ENCODE data around the gene ACTRT2. TPM values are rescaled to one million over a fixed set of nuclear protein-coding genes. Genes with fewer than 3 reads are reported as not detected.

ACTRT2 gene
- total RNA-seq, 3 donors from 2014 or later, result not detected

- ATAC-seq (no peak), DNase-seq (no peak)
- no peaks in the 10 kb centered on the region for H3K4me1 Mint-ChIP-seq (ENCODE audit: low read depth)
- no peaks in the 10 kb centered on the region for H3K36me3 Mint-ChIP-seq (ENCODE audit: insufficient read depth)
- peaks cover 13% of the 10 kb centered on the region for H3K9me3 Mint-ChIP-seq
- H3K27me3 Mint-ChIP-seq (ENCODE audit: low read depth), result peaks cover 10% of the 10 kb centered on the region
- H3K4me3 Mint-ChIP-seq, result no peak overlapping the region
Measured at GRCh38 chr1:2989185-2989584, 32.1 kb upstream of the ACTRT2 start.

DNA sequence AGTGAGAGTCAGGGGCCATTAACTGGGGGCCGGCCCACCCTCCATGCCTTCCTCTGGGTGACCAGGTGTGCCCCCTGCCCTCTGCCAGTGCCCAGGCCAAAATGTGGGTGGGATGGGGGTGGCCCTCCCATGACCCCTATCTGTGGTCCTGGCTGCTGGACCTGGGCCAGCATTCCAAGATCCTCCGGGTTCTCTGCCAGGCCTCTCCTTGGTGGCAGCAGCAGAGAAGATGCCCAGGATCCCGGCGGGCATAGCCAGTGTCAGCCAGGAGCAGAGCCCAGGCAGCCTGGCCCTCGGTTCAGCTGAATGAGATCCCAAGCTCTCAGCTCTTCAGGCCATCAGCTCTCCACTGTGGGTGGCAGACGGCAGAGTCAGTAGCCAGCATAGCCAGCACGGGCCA, 31.3 kb upstream of the ACTRT2 start:
- no peak for DNase-seq

DNA sequence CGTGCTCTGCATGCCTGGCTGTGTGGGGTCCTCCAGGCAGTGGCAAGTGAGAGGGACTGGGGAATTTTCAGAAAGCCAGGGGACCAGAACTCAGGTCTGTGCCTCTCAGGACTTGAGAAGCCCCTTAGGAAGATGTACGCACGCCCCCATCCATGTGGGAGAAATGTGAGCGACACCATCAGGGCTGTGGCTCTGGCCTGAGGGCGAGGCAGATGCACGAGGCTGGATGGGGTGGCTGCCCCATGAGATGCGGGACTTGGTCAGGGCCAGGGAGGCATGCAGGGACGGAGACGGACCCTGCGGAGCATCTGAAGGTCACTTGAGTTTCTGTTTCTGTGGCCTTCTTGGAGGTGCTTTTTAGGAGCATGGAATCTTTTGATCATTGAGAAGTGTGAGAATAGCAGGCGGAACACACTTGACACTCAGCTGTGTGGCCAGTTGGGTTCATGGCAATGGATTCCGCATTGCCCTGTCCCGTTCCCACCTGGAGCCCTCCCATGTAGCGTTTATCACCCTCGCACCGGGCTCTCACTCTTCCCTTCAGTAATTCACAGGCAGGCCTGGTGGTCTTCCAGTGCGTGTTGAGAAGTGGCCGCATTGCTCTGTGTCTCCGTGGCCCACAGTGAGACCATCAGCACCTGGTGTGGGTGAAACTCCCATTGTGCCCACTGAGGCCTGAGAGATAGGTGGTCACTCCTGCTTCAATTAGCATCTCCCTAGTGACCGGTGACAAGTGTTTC, 30.7 kb upstream of the ACTRT2 start:
- no peak overlapping the region for H3K4me3 Mint-ChIP-seq
- peaks cover 14% of the 10 kb centered on the region for H3K9me3 Mint-ChIP-seq
- no peak for ATAC-seq
- DNase-seq, result no peak
- H3K27me3 Mint-ChIP-seq (ENCODE audit: low read depth), result peaks cover 10% of the 10 kb centered on the region
- no peaks in the 10 kb centered on the region for H3K36me3 Mint-ChIP-seq (ENCODE audit: insufficient read depth)
- no peaks in the 10 kb centered on the region for H3K4me1 Mint-ChIP-seq (ENCODE audit: low read depth)

More for the DNA sequence above, 31.3 kb upstream of the ACTRT2 start:
- Mint-ChIP-seq H3K4me1 (ENCODE audit: low read depth) (no peaks in the 10 kb centered on the region), H3K27me3 (ENCODE audit: low read depth) (peaks cover 10% of the 10 kb centered on the region), H3K36me3 (ENCODE audit: insufficient read depth) (no peaks in the 10 kb centered on the region), H3K4me3 (no peak overlapping the region), H3K9me3 (peaks cover 14% of the 10 kb centered on the region)
- ATAC-seq, result no peak

- DNase-seq (no peak), ATAC-seq (no peak)
- Mint-ChIP-seq H3K36me3 (ENCODE audit: insufficient read depth) (no peaks in the 10 kb centered on the region), H3K9me3 (peaks cover 15% of the 10 kb centered on the region), H3K4me1 (ENCODE audit: low read depth) (no peaks in the 10 kb centered on the region), H3K4me3 (no peak overlapping the region), H3K27me3 (ENCODE audit: low read depth) (peaks cover 10% of the 10 kb centered on the region)
Measured at GRCh38 chr1:2991753-2992495, 29.3 kb upstream of the ACTRT2 start.

DNA sequence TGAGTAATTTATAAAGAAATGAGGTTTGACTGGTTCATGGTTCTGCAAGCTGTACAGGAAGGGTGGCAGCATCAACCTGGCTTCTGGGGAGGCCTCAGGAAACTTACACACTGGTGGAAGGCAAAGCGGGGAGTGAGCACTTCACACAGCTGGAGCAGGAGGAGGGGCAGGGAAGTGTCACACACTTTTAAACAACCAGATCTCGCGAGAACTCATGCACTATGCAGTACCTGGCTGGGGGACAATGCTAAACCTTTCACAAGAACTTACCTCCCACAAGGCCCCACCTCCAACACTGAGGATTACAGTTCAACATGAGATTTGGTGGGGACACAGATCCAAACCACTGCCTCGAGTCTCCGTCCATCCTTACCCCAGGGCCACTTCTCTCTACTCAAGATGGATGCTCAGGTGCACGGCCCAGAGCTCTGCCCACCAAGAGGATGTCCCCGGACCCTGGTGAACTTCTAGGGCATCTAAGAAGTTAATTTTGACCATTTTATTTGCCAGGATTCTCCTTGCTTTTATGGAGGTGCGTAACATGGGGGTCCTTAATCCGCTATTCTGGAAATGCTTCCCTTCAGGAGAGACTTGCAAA, 22.7 kb upstream of the ACTRT2 start:
- Mint-ChIP-seq H3K4me3 (no peak overlapping the region), H3K36me3 (ENCODE audit: insufficient read depth) (no peaks in the 10 kb centered on the region), H3K9me3 (peaks cover 13% of the 10 kb centered on the region), H3K4me1 (ENCODE audit: low read depth) (no peaks in the 10 kb centered on the region), H3K27me3 (ENCODE audit: low read depth) (peaks cover 22% of the 10 kb centered on the region)
- DNase-seq (no peak), ATAC-seq (no peak)

DNA sequence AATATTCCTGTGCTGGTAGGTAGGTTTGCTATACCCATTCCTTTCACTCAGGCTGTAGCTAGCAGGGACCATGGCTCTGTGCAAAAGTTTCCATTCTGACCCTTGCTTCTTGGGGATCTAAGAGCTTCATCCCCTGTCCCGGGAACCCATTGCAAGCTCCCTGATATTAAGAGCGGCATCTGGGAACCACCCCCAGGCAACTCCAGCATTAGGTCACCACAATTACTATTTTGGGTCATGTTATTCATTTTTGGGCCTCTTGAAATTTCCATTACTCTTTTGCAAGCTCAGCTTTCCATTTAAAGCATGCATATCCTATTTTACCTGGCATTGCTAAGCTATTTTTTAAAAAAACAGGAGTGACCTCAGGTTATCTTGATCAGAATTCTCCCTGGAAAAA, 22.1 kb upstream of the ACTRT2 start:
- no peaks in the 10 kb centered on the region for H3K36me3 Mint-ChIP-seq (ENCODE audit: insufficient read depth)
- no peak for ATAC-seq
- DNase-seq, result no peak
- peaks cover 8% of the 10 kb centered on the region for H3K9me3 Mint-ChIP-seq
- no peak overlapping the region for H3K4me3 Mint-ChIP-seq
- peaks cover 18% of the 10 kb centered on the region for H3K27me3 Mint-ChIP-seq (ENCODE audit: low read depth)
- no peaks in the 10 kb centered on the region for H3K4me1 Mint-ChIP-seq (ENCODE audit: low read depth)

DNA sequence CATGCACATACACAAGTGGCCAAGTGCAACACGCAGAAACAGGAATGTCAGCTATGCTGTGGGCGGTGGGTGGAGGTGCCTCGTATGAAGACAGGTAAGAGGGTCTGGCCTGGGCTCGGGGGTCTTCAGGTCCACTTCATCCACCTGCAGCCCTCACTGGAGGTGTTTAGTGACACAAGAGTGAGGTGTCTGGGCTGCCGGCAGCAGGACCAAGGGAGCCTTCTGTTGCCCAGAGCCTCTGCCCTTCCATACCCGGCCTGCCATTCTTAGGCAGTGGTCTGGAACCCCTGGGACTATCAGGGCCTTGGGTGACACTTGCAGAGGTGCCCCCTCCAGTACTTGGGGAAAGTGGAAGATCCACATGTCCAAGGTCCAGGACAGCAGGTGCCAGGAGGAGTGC, 21.7 kb upstream of the ACTRT2 start:
- ATAC-seq (no peak), DNase-seq (no peak)
- Mint-ChIP-seq H3K9me3 (peaks cover 7% of the 10 kb centered on the region), H3K4me1 (ENCODE audit: low read depth) (no peaks in the 10 kb centered on the region), H3K4me3 (no peak overlapping the region), H3K36me3 (ENCODE audit: insufficient read depth) (no peaks in the 10 kb centered on the region), H3K27me3 (ENCODE audit: low read depth) (peaks cover 18% of the 10 kb centered on the region)

- peaks cover 19% of the 10 kb centered on the region for H3K27me3 Mint-ChIP-seq (ENCODE audit: low read depth)
- H3K4me1 Mint-ChIP-seq (ENCODE audit: low read depth), result no peaks in the 10 kb centered on the region
- no peak overlapping the region for H3K4me3 Mint-ChIP-seq
- H3K9me3 Mint-ChIP-seq, result peaks cover 7% of the 10 kb centered on the region
- H3K36me3 Mint-ChIP-seq (ENCODE audit: insufficient read depth), result no peaks in the 10 kb centered on the region
- DNase-seq (no peak), ATAC-seq (no peak)
Measured at GRCh38 chr1:3000214-3000613, 21.1 kb upstream of the ACTRT2 start.

DNA sequence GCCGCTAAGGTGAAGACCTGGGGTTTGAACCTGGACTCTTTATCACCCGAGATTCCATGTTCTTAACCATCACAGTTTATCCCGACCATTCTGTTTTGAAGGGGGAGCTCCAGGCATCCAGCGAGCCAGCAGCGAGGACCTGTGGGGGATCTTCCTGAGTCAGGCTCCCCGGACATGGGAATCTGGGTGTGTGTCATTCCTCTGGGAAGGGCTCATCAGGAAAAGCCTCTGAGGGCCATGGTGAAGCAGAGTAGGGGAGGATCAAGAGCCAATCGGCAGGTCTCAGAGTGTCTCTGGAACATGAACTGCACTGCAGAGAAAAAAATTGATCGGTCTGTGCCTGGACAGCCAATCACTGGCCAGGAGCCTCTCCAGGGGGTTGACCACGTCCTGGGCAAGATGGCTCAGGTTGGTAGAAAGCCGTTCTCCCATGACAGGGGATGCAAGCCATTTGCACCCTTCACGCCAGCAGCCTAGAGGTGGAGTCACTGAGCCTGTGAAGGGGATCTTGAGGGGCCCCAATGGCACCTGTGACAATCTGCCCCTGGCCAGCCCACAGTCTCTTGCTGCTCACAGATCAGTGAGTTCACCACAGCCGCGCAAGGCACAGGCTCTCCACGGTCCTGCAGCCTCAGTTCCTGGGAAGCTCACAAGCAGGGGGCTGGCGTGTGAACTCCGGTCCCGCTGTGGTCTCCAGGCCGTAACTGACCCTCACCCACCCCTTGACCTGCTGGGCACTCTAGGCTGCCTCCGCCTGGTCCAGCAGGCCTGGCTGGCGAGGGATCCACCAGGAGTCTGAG, 20.4 kb upstream of the ACTRT2 start:
- no peak for DNase-seq
- Mint-ChIP-seq H3K9me3 (peaks cover 7% of the 10 kb centered on the region), H3K36me3 (ENCODE audit: insufficient read depth) (no peaks in the 10 kb centered on the region), H3K4me1 (ENCODE audit: low read depth) (no peaks in the 10 kb centered on the region), H3K27me3 (ENCODE audit: low read depth) (peaks cover 21% of the 10 kb centered on the region), H3K4me3 (no peak overlapping the region)
- ATAC-seq, result no peak

DNA sequence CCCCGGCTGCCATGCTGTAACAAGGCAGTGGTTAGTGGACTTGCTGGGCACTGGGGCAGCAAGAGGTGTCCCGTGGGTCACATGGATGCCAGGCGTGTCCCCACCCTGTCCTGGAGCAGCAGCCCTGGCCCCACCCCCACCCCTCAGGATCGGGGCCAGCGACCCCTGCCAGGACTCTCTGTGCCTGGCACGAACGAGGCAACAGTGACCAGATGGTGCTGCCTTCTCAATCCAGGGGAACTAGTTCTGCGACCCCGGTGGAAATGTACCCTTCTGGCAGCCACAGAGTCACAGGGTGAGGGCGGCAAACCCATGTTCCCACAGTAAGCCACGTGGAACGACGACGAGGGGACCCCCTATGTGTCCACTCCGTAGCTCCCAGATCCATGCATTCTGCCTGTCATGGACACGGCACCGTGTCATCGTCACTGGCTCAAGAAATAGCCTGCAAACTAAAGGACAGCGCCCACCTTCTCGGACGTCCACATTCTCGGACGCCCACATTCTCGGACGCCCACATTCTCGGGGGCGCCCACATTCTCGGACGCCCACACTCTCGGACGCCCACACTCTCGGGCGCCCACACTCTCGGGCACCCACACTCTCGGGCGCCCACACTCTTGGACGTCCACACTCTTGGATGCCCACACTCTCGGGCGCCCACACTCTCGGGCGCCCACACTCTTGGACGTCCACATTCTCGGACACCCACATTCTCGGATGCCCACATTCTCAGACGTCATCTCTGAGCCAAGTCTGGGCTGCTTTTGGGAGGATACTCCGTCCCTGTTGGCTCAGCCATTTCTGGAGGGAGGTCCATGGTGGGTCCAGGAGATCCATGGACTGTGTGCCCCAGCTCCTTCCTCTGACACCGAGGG, 19.6 kb upstream of the ACTRT2 start:
- DNase-seq (peak; percentile 1), ATAC-seq (no peak)
- Mint-ChIP-seq H3K4me1 (ENCODE audit: low read depth) (no peaks in the 10 kb centered on the region), H3K4me3 (no peak overlapping the region), H3K27me3 (ENCODE audit: low read depth) (peaks cover 22% of the 10 kb centered on the region), H3K9me3 (peaks cover 11% of the 10 kb centered on the region), H3K36me3 (ENCODE audit: insufficient read depth) (no peaks in the 10 kb centered on the region)

GRCh38 chr1:3002349-3003038, 18.8 kb upstream of the ACTRT2 start:
- ATAC-seq (no peak), DNase-seq (no peak)
- H3K4me3 Mint-ChIP-seq, result no peak overlapping the region
- H3K4me1 Mint-ChIP-seq (ENCODE audit: low read depth), result no peaks in the 10 kb centered on the region
- H3K36me3 Mint-ChIP-seq (ENCODE audit: insufficient read depth), result no peaks in the 10 kb centered on the region
- peaks cover 9% of the 10 kb centered on the region for H3K9me3 Mint-ChIP-seq
- H3K27me3 Mint-ChIP-seq (ENCODE audit: low read depth), result peaks cover 25% of the 10 kb centered on the region

DNA sequence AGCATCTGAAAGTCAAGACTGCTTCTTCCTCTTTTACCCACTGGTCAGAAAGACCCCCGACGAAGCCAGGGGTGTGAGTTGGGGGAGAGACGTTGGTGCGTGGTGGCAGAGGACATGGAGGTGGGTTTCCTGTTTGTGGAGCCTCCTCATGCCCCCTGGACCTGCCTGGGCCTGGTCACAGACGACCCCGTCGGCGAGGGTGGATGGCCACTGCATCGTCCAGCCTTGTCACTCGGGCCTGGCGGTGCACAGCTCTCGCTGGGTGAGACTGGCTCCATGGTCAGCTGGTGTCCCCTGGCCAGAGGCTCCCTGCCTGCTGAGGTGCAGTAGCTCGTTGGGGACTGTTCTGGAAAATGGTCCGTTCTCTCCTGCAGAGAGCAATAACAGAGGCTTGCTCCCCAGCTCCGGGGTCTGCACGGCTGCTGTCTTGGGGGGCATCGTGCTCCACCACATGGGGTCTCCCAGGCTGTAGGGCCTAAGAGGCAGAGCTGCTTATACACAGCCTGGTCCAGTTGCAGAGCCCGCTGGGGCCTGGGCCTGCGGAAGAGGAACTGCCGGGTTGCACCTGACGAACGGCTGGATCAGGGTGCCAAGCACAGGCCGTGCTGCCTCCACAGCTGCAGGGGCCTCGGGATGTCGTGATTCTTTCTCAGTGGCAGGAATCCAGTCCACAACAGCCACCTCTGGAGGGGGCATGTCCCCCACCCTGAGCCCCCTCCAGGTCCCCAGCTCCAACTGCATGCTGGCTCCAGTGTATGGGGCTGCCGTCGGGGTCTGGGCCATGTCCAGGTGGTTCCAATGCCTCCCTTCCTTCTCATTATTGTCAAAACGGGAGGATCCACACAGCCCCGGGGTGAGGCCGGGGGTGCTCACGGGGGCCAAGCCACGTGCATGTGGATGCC, 18.0 kb upstream of the ACTRT2 start:
- H3K4me3 Mint-ChIP-seq, result no peak overlapping the region
- no peaks in the 10 kb centered on the region for H3K36me3 Mint-ChIP-seq (ENCODE audit: insufficient read depth)
- peaks cover 16% of the 10 kb centered on the region for H3K9me3 Mint-ChIP-seq
- H3K27me3 Mint-ChIP-seq (ENCODE audit: low read depth), result peaks cover 24% of the 10 kb centered on the region
- DNase-seq (no peak), ATAC-seq (no peak)
- no peaks in the 10 kb centered on the region for H3K4me1 Mint-ChIP-seq (ENCODE audit: low read depth)

Data from activated T-cell treated with anti-CD3 and anti-CD28 coated beads, Interleukin-2, amount 50 U/mL, for 4 hours (primary cell).